Left renal cortex interstitium (tissue), 4 donors: ENCODE measurements around the gene LCP1. TPM values are rescaled to one million over a fixed set of nuclear protein-coding genes. Genes with fewer than 3 reads are reported as not detected.

Experiments
- polyA plus RNA-seq, 4 donors: library from polyadenylated mRNA; unstranded; fragments of 120-200 nt; gene quantifications; one replicate each; pipeline ENCODE4 v1.2.1, GENCODE V29; 2013; ENCODE audit not compliant: insufficient read length in 4 of 4

Gene LCP1
- polyA plus RNA-seq, 4 donors = 6.5 to 13.2 (median 10.5) TPM

Other genes starting within 250 kb of the LCP1 start
- gene ZC3H13, start 129.4 kb downstream of the LCP1 start, polyA plus RNA-seq = 10 to 100 TPM; 54.1 to 73.6 (median 69.9) TPM
- 1 to 10 TPM in 1 of 4 donors, under 1 TPM in 3; 0.16 to 1.8 (median 0.20) TPM for gene CPB2, start 77.1 kb downstream of the LCP1 start, polyA plus RNA-seq
- gene LRRC63, start 29.8 kb upstream of the LCP1 start, polyA plus RNA-seq = under 1 TPM in 3 of 4 donors, not detected in 1; 0.16 to 0.24 (median 0.18) TPM
- 1 to 10 TPM; 1.9 to 3.5 (median 2.0) TPM for gene RUBCNL, start 205.1 kb upstream of the LCP1 start, polyA plus RNA-seq